Measurements from ENCODE around the gene INKA2.

DNA sequence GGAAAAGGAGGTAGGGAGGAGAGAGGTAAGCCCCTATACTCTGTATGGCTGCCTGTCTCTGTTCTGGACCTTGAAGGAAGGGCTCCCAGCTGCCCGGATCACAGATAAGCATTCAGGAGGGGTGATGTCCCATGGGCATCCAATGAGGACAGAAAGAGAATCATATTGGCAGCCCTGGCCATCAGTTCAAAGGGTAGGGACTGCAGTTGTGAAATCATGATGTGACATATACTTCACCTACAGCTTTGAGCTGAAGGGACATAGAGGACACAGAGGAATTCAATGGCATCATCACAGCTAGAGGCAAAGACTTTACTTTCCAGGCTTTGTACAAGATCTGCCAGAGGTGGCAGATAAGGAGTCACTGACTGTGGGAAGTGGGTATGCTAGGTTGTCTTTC is 38.1 kb upstream of the INKA2 start:
- TF ChIP-seq EZH2 (IDR thresholded peaks at IDR 0.05): no peak
- no peak for TF ChIP-seq FOXP2 (optimal IDR thresholded peaks at IDR 0.05; ENCODE audit: control extremely low read depth, extremely low read length, insufficient read depth)
- TF ChIP-seq POLR2AphosphoS5 (IDR thresholded peaks at IDR 0.05; ENCODE audit: borderline replicate concordance, low read depth, low read length): no peak
